ENCODE data around the gene MAP2K2.

MAP2K2 gene

GRCh38 chr19:4042731-4043082 lies 81.2 kb downstream of the MAP2K2 start:
- no peak overlapping the region for H3K4me3 ChIP-seq (ENCODE audit: control insufficient read depth, low read depth, low read length)
- TF ChIP-seq CTCF (conservative IDR thresholded peaks at IDR 0.05; ENCODE audit: control insufficient read depth, insufficient read depth, low read depth, low read length) = no peak
- DNase-seq (ENCODE audit: low read depth) = no peak

GRCh38 chr19:4042064-4042730 lies 81.7 kb downstream of the MAP2K2 start:
- DNase-seq (ENCODE audit: low read depth) = no peak
- TF ChIP-seq CTCF (conservative IDR thresholded peaks at IDR 0.05; ENCODE audit: control insufficient read depth, insufficient read depth, low read depth, low read length) = no peak
- H3K4me3 ChIP-seq (ENCODE audit: control insufficient read depth, low read depth, low read length) = no peak overlapping the region

Measured in fibroblast of mammary gland (primary cell).